ENCODE measurements around the gene LYPD6B.

Gene LYPD6B

DNA sequence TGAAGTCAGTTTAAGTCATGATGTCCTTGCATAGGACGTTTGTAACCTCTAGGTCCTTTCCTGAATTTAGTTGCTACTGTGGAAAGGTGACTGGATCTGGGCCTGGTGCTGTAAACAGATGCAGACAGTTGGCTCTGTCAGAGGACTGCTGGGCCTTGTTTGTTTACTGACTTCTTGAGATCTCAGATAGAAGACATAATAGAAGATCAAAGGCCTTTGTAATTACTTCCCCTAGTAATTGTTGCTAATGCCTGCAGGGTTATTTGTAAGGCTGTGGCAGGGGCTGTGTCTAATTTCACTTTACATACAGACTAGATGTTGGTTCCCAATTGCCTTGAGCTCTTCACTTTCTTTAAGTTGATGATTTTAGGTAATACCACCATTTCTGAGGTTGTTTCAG, 42.5 kb downstream of the LYPD6B start:
- no peak for DNase-seq

DNA sequence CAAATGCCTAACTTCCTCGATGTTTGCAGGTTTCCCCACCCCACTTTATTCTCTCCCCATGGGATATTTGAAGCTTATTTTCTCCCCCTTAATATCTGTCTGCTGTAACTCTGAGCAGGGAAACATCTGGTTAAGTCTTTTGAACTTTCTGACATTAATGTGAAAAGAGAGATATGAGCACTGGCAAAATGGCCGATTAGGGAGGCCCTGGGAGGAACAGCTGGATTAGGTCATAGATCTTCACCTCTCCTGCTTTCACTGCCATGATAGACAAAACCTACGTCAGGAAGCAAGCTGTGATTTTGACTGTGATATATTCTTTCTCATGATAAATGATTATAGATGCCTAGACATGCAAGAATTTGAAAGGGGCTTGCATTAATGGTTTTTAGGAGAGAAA, 43.6 kb downstream of the LYPD6B start:
- no peak for DNase-seq

DNA sequence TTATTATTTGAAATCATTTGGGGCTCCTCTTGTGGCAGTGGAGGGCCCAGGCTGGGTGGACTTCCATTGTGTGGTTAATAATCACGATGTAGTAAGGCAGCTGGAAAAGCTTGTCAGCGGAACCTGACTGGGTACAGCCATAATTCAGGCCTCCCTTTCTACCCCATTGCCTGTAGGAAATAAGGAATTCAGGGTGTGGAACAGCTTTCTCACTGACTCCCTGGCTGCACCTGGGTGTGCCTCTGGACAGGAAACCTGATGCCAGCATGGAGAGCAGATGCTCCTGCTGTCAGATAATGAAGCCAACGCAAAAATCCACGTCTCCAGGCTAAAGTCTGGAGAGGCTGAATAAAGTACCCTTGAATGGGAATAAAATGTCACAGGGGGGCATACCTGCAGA, 44.2 kb downstream of the LYPD6B start:
- DNase-seq, result no peak

DNA sequence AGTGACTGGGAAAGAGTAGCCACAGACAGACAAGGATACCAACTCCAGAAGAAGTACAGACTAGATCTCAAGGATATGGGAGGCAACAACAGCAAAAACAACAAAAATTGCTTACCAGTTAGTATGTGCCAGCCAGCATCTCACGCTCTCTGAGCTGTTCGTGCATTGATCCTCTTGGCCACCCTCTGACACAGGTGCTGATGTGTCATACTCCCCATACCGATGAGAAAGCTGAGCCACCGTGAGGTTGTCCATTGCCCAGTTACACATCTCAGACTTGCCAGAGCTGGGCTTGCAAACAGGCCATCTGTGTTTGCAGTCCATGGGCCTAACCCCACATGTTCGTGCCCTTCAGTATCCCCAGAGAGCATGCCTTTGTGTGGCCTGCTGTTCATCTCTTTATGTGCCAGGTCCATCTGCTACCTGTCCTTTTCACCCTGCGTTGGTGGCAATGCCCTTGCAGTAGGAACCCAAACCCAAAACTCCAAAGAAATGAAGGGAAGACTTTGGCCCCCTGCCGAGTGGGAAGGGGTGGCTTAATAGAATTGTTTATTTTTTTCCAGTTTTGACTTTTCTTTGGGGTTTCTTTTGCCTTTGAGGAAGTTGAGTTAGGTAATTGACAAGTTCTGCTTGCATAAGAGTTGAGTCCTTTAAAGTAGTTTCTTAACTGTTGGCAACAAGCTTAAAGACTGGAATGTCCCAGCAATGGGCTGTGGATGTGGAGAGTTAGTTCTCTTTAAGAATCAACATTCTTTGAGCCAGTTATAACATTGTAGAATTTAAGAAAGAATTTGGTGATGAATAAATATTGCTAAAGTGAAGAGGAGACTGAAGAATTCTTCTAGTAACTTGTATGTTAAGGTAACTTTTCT, 46.7 kb downstream of the LYPD6B start:
- no peak for DNase-seq

DNA sequence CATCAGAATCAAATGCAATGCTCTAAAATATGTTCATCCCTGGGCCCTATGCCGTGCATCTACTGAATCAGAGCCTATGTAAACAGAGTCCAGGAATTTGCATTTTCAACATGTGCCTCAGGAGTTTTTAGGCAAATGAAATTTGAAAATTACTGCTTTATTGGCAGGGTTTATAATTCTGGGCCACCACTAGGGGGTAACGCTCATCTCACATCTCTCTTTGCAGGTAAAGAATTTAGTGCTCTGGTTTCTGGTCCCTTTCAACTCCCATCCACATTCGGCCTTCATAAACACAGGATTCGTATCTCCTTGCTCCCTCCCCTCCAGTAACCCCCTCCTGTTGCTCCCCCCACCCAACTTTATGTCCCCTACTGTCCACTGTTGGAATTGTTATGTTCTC, 49.3 kb downstream of the LYPD6B start:
- DNase-seq, result no peak

DNA sequence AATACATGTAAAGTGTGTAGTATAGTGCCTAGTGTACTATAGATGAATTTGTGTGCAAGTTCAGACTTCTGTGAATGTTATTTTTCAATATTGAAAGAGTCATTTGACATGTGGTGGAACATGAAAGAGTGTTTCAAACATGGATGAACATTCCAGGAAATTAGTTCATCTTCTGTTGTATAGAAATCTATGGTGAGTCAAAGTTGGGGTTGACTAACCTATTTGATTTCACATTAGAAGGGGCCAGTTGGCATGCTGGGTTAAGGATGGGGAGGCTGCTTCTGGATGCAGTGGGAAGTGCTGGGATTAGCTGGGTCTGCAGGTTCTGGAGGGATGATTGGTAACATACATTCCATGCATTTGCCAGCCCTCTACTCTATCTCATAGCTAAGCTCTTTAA, 50.6 kb downstream of the LYPD6B start:
- no peak for DNase-seq

DNA sequence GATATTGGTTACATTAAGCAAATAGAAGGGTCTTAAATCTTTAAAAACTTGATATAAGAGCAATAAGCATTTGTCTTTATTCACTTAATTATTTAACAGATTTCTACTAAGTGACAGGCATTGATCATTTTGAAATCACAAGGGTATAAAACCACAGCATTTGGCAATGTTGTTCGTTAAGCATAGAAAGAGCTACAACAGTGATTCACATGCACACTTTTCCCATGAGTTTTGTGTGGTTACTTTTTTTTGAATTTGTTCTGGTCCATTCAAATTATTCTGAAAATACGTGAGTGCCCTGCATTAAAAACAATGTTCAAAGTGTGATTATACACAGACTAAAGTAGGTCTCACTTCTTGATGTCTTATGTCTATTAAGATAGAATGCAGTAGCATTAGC, 52.2 kb downstream of the LYPD6B start:
- DNase-seq, result no peak

DNA sequence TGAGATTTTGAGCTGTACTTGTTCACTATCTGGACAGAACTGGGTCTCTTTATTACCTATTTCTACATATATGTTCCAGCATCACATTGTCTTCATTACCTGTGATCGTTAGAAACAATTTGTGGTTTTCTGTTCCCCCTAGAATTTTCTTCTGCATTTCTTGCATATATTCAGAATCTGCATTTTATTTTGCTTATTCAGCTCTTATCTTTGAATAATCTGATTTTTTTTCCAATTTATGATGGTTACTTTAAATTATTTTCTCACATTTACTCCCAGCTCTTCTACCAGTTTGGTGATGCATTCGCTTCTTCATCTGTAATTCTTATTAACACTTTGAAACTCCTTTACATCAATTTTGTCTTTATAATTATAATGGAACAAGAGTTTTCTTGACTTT, 55.1 kb downstream of the LYPD6B start:
- DNase-seq, result no peak

DNA sequence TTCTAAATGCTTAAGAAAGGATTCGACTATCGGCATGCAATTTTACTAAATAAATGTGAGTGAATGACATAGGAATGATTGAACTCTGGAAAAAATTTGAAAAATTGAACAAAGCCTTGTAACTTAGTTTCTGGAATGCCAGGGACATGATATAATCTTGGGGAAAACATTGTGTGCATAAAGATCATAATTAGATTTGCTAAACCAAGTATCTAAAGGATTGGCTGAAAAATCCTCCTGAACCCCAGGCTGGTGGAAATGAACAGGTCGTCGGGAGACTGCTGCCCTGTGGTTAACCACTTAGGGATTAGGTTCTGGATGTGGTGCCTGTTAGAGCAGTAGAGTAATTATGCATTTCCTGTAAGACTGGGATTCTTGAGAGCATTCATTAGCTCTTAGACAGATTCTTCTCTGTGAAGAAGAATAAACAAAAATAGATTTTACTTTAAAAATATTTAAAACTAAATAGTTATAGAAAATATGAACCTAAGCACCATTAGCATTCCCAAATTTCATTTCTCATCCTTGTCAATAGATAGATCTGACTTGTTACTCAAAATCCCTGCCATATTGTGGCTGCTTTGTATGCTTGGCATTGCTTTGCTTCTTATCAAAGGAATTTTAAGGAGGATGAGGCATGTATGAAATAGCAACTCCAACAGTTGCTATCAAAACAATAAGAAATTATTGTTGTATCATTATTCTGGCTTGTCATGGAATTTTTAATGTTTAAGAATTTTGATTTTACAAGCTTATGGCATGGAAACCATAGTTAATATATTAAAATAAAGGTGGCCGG, 55.9 kb downstream of the LYPD6B start:
- DNase-seq, result peak; percentile 50

DNA sequence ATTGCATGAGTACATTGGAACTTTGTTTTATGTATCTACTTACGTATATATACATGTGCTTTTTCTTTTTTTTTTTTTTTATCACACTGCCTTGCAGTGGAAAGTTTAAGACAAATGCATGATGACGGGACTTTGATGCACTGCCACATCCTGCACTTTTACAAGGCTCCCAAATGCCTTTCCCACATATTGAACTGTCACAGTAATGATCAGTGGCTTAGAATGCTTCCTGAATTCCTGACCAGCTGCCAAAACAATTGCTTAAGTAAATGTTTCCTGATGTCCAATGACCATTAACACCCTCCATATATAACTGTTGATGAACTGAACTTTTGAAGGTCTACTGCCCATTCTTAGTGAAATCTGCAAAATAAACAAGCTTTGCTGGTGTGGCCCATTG, 60.2 kb downstream of the LYPD6B start:
- DNase-seq, result no peak

DNA sequence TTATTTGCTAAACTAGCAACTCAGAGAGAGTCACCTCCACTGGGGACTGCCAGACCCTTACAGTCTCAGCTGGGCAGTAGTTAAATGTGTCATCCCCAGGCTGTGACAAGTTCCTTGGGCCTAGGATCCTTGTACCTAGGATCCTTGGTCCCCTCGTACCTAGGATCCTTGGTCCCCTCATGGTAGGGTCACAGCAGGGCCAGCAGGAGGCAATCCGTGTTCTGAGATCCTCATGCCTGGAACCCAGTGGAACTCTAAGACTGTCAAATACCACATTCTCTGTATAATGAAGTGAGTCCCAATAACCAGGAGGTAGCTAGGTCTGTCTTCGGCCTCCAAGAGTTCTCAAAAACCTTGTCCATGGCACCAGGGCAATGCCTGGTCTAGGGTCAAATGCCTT, 60.8 kb downstream of the LYPD6B start:
- DNase-seq, result no peak

DNA sequence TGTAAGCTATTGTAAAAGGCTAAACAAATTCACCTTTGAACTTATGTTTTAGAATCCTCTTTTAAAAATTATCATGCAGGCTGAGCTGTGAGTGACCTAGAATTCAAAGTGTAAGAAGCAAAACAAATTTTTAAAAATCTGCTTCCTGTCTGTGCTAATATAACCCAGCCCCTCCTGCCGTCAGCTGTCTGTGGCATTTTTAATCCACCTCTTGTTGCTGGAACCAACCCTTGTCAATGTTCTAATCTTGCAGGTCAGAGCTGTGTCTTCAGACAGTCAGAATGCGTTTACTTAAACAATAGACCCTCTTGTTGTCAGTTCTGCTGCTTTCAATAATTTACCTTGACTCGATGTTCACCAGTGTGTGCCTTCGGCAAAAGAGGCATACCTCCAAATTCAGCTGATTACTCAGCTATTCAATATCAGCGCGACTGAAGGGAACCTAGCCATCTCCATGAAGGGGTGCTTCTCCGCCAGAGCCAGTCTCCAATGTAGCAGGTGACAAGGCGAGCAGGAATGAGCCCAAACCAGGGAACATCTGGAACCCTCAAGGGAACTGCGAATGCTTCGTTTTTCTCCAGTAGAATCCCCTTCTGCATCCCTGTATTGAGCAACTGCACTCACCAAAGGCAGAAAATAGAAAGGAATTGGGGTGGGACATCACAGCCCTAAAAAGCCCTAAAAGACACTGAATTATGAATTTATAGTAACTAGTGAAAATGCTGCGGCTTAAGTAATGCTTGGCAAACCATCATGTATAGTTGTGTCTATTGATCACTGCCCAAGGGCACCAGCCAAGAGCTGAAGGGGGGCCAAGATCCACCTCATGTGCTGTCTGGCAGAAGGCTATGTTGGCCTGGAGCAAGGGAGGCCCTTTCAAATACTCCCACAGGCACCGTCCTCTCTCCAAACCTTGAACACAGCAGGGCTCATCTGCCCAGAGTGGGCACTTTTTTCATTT, 62.5 kb downstream of the LYPD6B start:
- DNase-seq, result no peak

DNA sequence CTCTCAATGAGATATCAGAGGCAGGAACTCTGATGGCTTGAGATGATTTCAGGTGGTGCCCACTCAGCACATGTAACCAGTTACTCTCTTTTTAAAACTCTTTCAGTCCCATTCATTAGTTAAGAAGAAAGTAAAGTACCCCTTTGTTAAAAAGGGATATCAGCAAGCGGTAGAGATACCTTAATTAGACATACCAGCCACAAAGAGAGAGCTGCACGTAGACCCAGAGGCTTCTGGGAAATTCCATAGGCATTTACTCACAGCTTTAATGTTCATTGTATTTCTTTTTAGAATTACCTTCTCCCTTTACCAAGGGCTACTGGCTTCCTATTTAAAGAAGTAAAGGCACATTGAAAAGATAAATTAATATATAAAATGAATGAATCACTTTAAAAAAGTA, 63.3 kb downstream of the LYPD6B start:
- no peak for DNase-seq

DNA sequence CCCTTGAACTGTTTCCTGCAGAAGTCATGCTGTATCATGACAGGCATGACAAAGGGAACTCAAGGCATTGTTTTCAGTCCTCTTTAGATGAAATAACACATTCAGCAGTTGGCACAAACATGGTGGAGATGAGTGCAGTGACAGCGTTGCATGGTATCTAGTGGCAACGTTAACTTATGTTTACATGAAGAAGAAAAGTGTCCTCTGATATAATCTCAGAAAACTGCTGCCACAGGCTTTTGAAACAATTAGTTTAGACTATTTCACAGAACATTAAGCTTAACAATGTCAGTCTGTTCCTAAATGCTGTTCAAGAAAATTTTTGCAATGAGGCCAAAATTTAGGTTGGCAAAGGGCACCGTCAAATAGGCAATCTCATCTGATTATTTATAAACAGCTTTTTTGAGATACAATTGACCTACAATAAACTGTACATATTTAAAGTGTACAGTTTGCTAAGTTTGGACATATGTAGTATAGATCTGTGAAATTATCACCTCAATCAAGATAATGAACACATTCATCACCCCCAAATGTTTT, 64.7 kb downstream of the LYPD6B start:
- DNase-seq, result no peak

DNA sequence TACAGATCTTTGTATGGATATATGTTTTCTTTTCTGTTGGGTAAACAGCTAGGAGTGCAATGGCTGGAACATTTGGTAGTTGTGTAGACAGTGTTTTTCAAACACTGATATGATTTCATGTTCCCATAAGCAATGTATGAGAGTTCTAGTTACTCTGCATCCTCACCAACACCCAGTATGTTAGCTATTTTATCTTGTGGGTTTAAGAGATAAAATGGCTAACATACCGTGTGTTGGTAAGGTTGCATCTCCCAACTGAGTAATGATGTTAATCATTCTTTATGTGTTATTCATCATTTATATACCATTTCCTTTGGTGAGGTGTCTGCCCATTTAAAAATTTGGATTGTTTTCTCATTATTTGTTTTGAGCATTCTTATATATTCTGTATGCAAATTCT, 65.7 kb downstream of the LYPD6B start:
- DNase-seq, result no peak

DNA sequence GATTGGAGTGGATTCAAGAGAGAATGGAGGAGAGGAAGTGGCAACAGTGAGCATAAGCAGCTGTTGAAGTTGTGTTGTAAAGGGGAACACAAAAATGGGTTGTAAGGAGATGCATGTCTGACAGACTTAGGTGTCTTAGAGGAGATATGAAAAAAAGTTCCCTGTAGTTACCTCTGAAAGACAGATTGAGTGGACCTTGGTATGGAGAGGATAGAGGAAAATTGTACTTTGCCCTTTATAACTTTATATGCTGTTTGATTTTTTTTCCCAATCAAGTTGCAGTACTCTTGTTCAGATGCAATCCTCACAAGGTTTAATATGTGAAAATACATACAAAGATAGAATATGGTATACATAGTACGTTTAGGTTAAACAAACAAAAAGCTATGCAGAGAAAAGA, 73.6 kb downstream of the LYPD6B start:
- DNase-seq, result no peak

DNA sequence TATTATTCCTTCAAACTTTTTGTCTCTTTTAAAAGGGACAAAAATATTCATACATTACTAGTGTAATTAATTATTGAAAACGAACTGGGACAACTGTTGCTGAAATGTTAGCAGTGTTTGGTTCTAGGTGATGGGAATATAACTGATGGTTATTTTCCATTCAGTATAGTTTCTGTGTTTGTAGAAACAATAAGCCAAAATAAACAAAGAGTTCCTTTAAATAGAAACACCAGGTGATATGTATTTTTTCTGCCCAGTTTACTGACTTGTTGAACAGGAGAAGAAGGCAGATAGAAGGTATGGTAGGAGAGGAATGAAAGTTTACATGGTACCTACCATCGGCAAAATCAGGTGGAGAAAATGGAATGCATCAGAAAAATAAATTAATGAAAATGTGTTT, 74.2 kb downstream of the LYPD6B start:
- DNase-seq, result no peak

DNA sequence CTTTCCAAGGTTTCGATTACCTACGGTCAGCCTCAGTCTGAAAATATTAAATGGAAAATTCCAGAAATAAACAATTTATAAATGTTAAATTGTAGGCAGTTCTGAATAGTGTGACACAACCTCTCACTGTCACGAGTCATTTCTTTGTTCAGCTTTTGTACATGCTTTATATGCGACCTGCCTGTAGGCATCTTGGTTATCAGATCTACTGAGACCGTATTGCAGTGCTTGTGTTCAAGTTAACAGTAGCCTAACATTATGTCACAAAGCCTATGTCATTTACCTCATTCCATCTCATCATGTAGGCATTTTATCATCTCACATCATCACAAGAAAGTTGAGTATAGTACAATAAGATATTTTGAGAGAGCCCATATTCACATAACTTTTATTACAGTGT, 77.3 kb downstream of the LYPD6B start:
- no peak for DNase-seq

DNA sequence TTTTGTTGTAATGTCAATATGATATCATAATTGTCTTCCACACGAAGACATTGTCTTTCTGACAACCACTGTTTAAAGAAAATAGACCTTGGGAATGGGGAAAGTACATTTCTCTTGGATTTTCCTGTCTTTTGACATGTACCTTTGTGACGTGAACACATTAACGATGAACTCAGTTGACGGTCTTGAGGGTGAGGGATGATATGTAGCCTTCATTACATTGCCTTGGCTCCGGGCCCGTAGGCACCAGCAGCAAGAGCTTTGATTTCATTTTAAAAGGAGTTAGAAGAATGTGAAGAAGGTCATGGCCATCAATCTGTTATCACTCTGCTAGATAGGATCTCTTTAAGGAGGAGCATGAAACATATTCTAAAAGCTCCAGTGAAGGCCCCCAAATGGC, 80.9 kb downstream of the LYPD6B start:
- DNase-seq, result no peak

DNA sequence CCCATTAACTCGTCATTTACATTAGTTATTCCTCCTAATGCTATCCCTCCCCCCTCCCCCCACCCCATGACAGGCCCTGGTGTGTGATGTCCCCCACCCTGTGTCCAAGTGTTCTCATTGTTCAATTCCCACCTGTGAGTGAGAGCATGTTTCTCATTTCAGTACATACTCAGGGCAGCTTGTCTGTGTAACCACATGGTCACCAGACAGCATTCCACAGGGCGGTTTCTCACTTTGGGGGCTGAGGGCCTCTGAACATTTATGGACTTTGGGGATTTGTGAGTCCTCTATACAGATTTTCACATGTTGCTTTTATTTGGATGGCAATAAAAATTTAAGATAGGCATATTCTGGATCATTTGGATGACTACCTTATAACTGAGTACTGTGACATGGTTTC, 84.0 kb downstream of the LYPD6B start:
- no peak for DNase-seq

DNA sequence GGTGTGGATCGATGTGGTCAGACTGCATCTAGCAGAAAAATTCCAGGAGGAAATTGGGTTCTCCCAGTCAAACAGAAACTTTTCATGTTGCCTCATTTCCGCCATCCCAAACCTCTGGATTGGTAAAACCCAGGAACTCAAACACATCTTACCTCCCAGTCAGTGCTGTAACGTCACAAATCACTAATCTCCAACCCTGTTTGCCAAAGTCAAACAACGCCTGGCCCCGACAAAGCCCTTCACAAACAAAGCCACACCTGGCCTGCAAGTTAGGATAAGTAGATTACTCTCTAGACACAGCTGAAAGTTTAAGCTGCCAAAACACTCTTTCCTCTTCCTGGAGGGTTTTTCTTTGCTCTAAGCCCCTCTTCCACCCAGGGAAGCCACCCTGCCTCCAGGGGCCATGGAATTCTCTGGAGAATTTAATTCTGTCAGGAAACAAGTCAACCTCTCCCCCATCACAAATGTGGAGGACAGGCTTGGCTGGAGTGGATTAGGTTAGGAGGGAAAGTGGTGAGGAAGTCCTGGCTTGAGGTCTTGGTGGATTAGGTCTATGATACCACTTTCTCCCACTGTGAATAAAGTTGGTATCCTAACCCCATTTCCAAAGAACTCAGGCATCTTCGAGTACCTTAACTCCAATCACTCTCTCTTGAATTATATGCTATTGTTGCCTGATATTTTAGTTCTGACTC, 86.7 kb downstream of the LYPD6B start:
- no peak for DNase-seq

DNA sequence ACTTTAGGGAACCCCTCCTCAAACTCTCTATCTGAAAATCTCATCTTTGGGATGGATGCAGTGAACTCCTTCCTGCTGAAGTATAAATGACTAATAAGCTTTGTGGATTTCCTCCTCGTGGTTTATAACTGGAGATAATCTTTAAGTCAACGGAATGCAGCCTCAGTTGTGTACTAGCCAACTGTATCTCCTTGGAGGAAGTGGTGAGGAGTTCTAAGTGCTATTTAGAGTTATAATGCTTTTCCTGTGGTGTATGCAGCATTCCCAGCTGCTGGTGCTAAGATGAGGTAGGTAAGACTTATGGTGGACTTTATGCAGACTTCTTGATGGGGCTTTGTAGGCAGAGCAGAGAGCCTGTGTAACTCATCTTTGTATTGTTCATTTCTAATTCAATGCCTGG, 90.9 kb downstream of the LYPD6B start:
- no peak for DNase-seq
